ENCODE results near the gene BCL2L14. TPM values are rescaled to one million over a fixed set of nuclear protein-coding genes. Genes with fewer than 3 reads are reported as not detected.

BCL2L14 gene
- total RNA-seq, 1 donor from 2014 or later: 2.6 TPM

DNA sequence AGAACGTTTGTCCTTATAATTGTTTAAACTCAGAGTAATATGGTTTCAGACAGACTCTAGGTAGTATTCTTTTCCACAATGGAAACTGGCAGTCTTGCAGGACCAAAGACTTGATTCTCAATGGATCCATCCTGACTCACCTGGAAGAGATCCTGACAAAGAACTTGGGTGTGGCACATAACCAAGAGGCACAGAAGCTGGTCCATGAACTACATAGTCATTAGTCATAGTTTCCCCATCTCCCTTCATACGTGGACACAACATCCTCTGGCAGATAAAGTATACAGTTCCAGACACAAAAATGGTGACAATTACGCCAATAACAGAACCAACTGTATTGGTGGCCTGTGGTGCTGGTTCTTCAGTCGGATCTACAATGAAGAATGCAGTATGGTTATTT, 55.8 kb downstream of the BCL2L14 start:
- no peaks in the 10 kb centered on the region for H3K27me3 ChIP-seq (ENCODE audit: low read depth)
- ATAC-seq: no peak
- intact Hi-C loops (cut with DNase I): no loop called here
- no peak overlapping the region for H3K27ac ChIP-seq
- no peaks in the 10 kb centered on the region for H3K9me3 ChIP-seq
- H3K36me3 ChIP-seq: peaks cover 64% of the 10 kb centered on the region
- TF ChIP-seq, protein P1, sequence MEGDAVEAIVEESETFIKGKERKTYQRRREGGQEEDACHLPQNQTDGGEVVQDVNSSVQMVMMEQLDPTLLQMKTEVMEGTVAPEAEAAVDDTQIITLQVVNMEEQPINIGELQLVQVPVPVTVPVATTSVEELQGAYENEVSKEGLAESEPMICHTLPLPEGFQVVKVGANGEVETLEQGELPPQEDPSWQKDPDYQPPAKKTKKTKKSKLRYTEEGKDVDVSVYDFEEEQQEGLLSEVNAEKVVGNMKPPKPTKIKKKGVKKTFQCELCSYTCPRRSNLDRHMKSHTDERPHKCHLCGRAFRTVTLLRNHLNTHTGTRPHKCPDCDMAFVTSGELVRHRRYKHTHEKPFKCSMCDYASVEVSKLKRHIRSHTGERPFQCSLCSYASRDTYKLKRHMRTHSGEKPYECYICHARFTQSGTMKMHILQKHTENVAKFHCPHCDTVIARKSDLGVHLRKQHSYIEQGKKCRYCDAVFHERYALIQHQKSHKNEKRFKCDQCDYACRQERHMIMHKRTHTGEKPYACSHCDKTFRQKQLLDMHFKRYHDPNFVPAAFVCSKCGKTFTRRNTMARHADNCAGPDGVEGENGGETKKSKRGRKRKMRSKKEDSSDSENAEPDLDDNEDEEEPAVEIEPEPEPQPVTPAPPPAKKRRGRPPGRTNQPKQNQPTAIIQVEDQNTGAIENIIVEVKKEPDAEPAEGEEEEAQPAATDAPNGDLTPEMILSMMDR (IDR thresholded peaks at IDR 0.05): no peak
- no peaks in the 10 kb centered on the region for H3K4me1 ChIP-seq
- DNase-seq: no peak
- no peak overlapping the region for H3K4me3 ChIP-seq

DNA sequence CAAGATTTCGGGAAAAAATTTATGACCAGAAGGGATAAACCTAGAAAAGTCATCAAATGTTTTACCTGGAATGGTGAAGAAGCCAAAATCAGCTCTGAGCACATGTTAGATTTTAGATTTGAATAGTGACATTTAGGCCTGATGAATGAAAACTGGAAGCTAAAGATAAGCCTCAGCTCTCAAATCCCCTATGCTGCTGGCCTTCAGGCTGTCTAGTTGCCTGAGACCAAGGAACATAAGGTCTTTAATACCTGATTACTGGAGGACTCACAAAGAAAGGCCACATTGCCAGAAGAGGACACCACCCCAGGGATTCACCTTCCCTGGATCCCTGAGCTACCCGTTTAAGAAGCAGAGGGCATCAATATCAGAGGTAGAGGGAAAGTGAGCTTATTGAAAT, 56.6 kb downstream of the BCL2L14 start:
- H3K4me1 ChIP-seq: no peaks in the 10 kb centered on the region
- peaks cover 64% of the 10 kb centered on the region for H3K36me3 ChIP-seq
- DNase-seq (no peak), ATAC-seq (no peak)
- H3K27me3 ChIP-seq (ENCODE audit: low read depth): no peaks in the 10 kb centered on the region
- intact Hi-C loops (cut with DNase I): no loop called here
- no peak overlapping the region for H3K27ac ChIP-seq
- TF ChIP-seq, protein P1 (IDR thresholded peaks at IDR 0.05): no peak
- no peak overlapping the region for H3K4me3 ChIP-seq
- H3K9me3 ChIP-seq: no peaks in the 10 kb centered on the region

DNA sequence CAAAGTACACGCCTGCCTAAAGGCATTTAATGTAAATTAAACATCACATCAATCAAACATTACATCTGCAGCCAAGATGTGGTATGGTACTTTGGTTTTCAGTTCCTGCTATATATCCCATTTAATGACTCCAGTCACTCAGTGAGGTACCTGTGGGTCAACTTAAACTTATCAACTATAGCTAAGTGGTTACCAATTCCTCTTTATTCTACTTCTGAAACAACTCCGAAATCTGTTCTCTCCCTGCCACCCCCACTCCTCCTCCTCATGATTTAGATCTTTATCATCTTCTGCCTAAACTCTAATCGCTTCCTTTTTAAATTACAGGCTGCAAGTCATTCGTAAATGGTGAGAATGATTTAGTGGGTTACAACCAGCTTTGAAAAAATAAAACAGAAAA, 57.9 kb downstream of the BCL2L14 start:
- Histone ChIP-seq H3K4me1 (no peaks in the 10 kb centered on the region), H3K27ac (no peak overlapping the region), H3K4me3 (no peak overlapping the region), H3K27me3 (ENCODE audit: low read depth) (no peaks in the 10 kb centered on the region), H3K9me3 (no peaks in the 10 kb centered on the region), H3K36me3 (peaks cover 55% of the 10 kb centered on the region)
- ATAC-seq (no peak), DNase-seq (no peak)
- TF ChIP-seq, protein P1 (IDR thresholded peaks at IDR 0.05): no peak
- intact Hi-C loops (cut with DNase I): no loop called here

DNA sequence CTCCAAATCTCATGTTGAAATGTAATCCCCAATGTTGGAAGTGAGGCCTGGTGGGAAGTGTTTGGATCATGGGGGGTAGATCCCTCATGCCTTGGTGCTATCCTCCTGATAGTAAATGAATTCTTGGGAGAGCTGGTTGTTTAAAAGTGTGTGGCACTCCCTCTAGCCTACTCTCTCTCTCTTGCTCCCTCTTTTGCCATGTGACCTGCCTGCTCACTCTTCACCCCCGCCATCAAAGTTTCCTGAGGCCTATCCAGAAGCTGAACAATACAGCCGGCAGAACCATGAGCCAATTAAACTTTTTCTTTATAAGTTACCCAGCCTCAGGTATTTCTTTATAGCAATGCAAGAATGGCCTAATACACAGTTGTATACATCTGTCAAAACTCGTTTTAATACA, 62.5 kb downstream of the BCL2L14 start:
- H3K27me3 ChIP-seq (ENCODE audit: low read depth): no peaks in the 10 kb centered on the region
- peaks cover 27% of the 10 kb centered on the region for H3K36me3 ChIP-seq
- no peak for DNase-seq
- ATAC-seq: no peak
- no peak overlapping the region for H3K4me3 ChIP-seq
- TF ChIP-seq, protein P1 (IDR thresholded peaks at IDR 0.05): no peak
- no peaks in the 10 kb centered on the region for H3K9me3 ChIP-seq
- no peak overlapping the region for H3K27ac ChIP-seq
- intact Hi-C loops (cut with DNase I): no loop called here
- no peaks in the 10 kb centered on the region for H3K4me1 ChIP-seq

DNA sequence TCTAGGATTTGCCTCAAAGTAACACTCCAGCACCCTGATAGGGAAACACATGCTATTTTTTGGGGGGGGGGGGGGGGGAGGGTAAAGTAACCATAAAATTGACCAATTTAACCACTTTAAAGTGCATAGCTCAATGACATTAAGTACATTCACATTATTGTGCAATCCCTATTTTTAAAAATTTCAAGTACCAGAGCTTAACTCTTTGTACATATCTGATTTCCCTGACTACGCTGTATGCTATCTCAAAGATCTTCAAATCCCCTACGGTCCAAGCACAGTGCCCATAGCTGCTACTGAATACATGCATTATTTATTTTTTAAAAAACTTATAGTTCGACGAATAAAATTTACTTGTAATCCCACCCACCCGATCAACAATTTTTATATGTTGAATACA, 63.0 kb downstream of the BCL2L14 start:
- DNase-seq (no peak), ATAC-seq (peak in 1 of 2 donors; percentile 57)
- Histone ChIP-seq H3K36me3 (peaks cover 27% of the 10 kb centered on the region), H3K9me3 (no peaks in the 10 kb centered on the region), H3K27me3 (ENCODE audit: low read depth) (no peaks in the 10 kb centered on the region), H3K4me3 (no peak overlapping the region), H3K27ac (no peak overlapping the region), H3K4me1 (no peaks in the 10 kb centered on the region)
- TF ChIP-seq, protein P1 (IDR thresholded peaks at IDR 0.05): no peak
- intact Hi-C loops (cut with DNase I): no loop called here

All from lower lobe of right lung (tissue), 2 donors.